Astrocyte of the spinal cord (primary cell): ENCODE results near the gene CRTC3.

Experiments used
- DNase-seq: peaks from one replicate; pipeline ENCODE4 v3.0.0; 2011; ENCODE audit warnings: low read depth, low spot score
- H3K4me3 ChIP-seq: 2 replicates; pipeline ENCODE4 v1.5.1; 2011; ENCODE audit warnings: low read depth, mild to moderate bottlenecking, low read length, moderate library complexity
- in situ Hi-C: cut with HindIII; loops from 2 replicates; pipeline ENCODE4 v1.10.0; 2017; ENCODE audit warnings: low sequenced_read_pairs
- TF ChIP-seq, protein P1 (sequence below): IDR thresholded peaks from 2 replicates; pipeline ENCODE4 v1.5.1; 2012; ENCODE audit warnings: low read depth, mild to moderate bottlenecking, low read length, inconsistent platforms

The CRTC3 gene

DNA sequence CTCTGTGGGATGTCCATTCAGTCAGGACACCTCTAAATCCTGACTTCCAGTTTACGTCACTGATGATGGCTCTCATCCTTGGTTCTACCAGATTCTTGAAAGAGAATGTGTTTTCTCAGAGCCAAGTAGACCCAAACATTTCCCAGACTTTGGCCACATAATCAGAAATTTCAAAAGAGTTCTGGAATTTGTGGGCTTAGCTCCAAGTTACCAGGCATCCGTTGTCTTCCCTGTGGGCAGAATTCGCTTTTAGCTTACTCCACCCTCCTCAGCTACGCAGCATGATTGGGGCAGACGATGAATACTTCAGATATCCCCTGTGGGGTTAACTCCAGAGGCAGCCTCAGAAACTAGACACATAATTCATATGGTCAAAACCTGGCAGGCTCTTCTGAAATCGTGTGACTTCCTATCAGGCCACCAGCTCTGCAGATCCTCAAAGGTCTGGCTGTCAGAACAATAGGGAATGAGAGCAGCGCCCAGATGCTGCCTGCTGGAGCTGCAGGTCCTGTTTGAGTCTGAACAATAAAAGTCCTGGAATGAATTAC is 30.6 kb downstream of the CRTC3 start:
- TF ChIP-seq, protein P1, sequence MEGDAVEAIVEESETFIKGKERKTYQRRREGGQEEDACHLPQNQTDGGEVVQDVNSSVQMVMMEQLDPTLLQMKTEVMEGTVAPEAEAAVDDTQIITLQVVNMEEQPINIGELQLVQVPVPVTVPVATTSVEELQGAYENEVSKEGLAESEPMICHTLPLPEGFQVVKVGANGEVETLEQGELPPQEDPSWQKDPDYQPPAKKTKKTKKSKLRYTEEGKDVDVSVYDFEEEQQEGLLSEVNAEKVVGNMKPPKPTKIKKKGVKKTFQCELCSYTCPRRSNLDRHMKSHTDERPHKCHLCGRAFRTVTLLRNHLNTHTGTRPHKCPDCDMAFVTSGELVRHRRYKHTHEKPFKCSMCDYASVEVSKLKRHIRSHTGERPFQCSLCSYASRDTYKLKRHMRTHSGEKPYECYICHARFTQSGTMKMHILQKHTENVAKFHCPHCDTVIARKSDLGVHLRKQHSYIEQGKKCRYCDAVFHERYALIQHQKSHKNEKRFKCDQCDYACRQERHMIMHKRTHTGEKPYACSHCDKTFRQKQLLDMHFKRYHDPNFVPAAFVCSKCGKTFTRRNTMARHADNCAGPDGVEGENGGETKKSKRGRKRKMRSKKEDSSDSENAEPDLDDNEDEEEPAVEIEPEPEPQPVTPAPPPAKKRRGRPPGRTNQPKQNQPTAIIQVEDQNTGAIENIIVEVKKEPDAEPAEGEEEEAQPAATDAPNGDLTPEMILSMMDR, result no peak
- in situ Hi-C loops, result no loop called here
- peak; percentile 94 for DNase-seq
- H3K4me3 ChIP-seq, result no peak overlapping the region

DNA sequence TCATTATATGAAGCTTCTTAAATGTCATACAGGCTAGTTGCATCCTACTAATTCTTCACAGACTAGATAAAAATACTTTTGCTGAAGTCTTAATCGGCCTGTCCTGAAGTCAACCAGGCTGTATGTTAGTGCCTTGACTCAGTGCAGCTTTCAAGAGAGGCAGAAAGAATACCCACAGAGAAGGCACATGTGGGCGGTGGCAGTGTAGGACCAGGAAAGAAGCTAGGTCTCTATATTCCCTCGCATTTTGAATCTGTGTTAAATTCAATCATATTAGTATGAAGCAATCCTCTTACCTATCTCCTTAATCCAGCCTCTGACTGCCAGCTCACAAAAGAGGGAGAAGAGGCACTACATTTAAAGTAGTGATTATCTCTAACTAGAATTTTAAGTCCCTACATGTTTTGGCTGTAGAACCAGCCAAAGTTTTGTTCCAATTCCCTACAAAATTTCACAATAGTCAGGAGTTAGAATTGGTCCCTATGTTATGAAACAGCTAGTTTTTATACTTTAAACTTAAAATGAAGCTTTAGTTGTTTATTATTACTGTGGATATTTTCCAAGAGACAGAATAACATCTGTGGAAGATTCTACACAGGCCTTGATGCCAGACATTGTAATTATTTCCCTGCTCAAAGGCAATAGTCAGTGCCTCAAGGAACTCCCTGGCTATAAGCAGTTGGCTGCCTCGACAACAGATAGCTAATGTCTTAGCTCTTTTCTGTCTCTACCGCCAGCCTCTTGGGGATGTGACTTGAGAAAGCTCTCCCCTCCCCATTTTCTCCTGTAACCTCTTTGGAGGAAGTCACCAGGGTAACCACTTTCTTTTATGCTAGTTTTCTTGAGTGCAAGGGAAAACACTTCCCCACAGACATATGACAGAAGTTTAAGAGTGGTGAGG is 31.9 kb downstream of the CRTC3 start:
- in situ Hi-C loops, result no loop called here
- TF ChIP-seq, protein P1, result no peak
- H3K4me3 ChIP-seq, result no peak overlapping the region
- DNase-seq, result peak; percentile 19

DNA sequence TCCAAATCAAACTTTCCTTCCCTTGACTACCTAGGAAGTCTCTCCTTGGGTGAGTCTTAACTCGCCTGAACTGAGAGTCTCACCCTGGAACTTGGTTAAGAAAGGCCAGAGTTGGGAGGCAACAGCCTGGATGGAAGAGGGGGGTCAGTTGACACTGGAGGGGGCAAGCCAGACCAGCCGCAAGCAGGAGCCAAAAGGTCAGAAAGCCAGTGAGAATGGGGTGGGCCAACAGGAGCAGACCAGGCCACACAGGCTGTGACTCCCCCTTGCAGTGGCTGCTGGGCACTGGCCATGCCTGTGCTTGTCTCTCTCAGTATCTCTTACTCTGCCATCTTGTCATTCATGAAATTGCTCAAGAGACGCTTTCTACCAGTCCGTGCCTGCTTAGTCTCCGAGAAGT is 32.9 kb downstream of the CRTC3 start:
- no peak for DNase-seq
- H3K4me3 ChIP-seq, result no peak overlapping the region
- TF ChIP-seq, protein P1, result no peak
- in situ Hi-C loops, result no loop called here

DNA sequence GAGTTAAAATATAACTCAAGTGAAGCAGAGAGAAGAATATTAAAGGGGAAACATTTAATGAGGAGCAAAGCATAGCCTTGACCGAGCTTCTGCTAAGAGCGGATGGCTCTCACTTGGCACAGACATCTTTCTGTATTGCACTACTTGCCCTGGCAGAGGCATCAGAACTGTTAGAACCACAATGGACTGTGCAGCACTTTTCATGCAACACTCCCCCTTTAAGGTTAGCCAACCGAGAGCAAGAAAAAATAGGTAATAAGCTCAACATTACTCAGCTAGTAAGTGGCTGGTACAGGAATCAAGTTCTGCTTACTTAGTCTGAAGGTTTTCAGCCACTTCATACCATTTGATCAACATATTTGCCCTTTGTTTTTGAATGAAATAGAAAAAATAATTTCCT is 33.7 kb downstream of the CRTC3 start:
- no peak for DNase-seq
- H3K4me3 ChIP-seq, result no peak overlapping the region
- TF ChIP-seq, protein P1, result no peak
- in situ Hi-C loops, result no loop called here

DNA sequence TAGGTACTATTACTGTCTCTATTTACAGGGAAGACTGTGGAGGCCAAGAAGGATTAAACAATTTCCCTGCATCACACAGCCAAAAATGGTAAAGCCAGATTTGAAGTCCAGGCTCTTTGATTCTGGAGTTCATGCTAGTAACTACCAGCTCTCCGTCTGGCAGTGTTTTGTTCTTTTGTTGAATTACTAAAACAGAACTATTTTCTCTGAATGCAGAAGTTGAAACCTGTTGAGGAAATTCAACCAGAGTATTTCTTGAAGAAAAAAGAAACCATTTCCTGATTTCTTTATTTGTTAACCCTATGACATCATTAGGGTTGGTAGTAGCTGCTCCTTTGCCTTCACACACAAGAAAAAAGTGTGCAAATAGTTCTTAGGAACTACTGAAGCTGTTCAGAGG is 34.3 kb downstream of the CRTC3 start:
- TF ChIP-seq, protein P1, result no peak
- H3K4me3 ChIP-seq, result no peak overlapping the region
- in situ Hi-C loops, result no loop called here
- DNase-seq, result no peak

DNA sequence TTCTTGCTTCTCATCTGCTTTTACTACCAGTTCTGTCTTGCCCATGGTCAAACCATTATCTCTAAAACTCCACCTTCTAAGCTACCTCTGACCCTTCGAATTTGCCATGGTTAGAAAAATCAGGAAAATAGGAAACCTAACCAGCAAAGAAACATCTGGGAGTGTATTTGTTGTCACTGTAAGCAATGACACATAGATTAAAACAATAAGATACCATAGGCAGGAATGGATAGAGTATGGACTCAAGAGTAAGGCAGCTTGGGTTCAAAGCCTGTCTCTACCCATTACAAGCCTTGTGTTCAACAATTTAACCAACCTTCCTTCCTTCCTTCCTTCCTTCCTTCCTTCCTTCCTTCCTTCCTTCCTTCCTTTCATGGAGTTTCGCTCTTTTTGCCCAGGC is 34.9 kb downstream of the CRTC3 start:
- DNase-seq, result no peak
- in situ Hi-C loops, result no loop called here
- TF ChIP-seq, protein P1, result no peak
- H3K4me3 ChIP-seq, result no peak overlapping the region
